LNCaP clone FGC (cell line): ENCODE data around the gene BFSP1.

Source experiments
- DNase-seq: peaks from one replicate; pipeline ENCODE4 v3.0.0-alpha.2; 2011; ENCODE audit warnings: low read depth
- H3K4me3 ChIP-seq: 2 replicates; pipeline ENCODE4 v1.5.1; 2011; ENCODE audit warnings: mild to moderate bottlenecking, low read depth, low read length, control low read depth
- CTCF ChIP-seq: IDR thresholded peaks from 2 replicates; pipeline ENCODE4 v1.5.1; 2012; ENCODE audit warnings: mild to moderate bottlenecking; ENCODE audit not compliant: control insufficient read depth, insufficient read depth; ENCODE audit errors: extremely low read depth

BFSP1 gene

GRCh38 chr20:17493173-17493572 lies 38.0 kb downstream of the BFSP1 start:
- no peak overlapping the region for H3K4me3 ChIP-seq
- DNase-seq, result no peak
- no peak for TF ChIP-seq CTCF

- H3K4me3 ChIP-seq, result no peak overlapping the region
- TF ChIP-seq CTCF, result no peak
- no peak for DNase-seq
These were observed 39.7 kb downstream of the BFSP1 start for GRCh38 chr20:17491488-17491887.

GRCh38 chr20:17491041-17491440 lies 40.1 kb downstream of the BFSP1 start:
- H3K4me3 ChIP-seq, result no peak overlapping the region
- TF ChIP-seq CTCF, result no peak
- no peak for DNase-seq

- no peak for TF ChIP-seq CTCF
- no peak for DNase-seq
These were observed 40.7 kb downstream of the BFSP1 start for GRCh38 chr20:17490501-17490900.

GRCh38 chr20:17488916-17489600 lies 42.1 kb downstream of the BFSP1 start:
- no peak for TF ChIP-seq CTCF
- H3K4me3 ChIP-seq, result no peak overlapping the region
- no peak for DNase-seq

More at GRCh38 chr20:17490501-17490900, 40.7 kb downstream of the BFSP1 start:
- no peak overlapping the region for H3K4me3 ChIP-seq

- H3K4me3 ChIP-seq, result no peak overlapping the region
- no peak for TF ChIP-seq CTCF
- no peak for DNase-seq
These were observed 46.2 kb downstream of the BFSP1 start for GRCh38 chr20:17485017-17485416.

GRCh38 chr20:17482536-17482935 lies 48.6 kb downstream of the BFSP1 start:
- TF ChIP-seq CTCF, result no peak
- H3K4me3 ChIP-seq, result no peak overlapping the region
- no peak for DNase-seq
